SK-N-SH treated with all-trans-retinoic acid at 6 μM for 48 hours (cell line): ENCODE results near the gene PMEPA1.

Experiments
- ATAC-seq: fragments of 200-7000 bp; cut with Tn5 transposase; 3 replicates; pipeline ENCODE4 v1.9.1; 2020; ENCODE audit warnings: mild to moderate bottlenecking, moderate library complexity
- BACH2 ChIP-seq: fragments of 250-450 bp; sonication (Bioruptor Pico); IDR thresholded peaks from 2 replicates; pipeline ENCODE4 v1.9.0; 2021; ENCODE audit warnings: mild to moderate bottlenecking, borderline replicate concordance
- CREB5 ChIP-seq: fragments of 250-450 bp; sonication (Bioruptor Pico); IDR thresholded peaks from 2 replicates; pipeline ENCODE4 v1.5.1; 2020; ENCODE audit warnings: low read depth, mild to moderate bottlenecking, moderate library complexity
- CSRNP3 ChIP-seq: fragments of 250-450 bp; sonication (Bioruptor Pico); IDR thresholded peaks from 2 replicates; pipeline ENCODE4 v1.5.1; 2021; ENCODE audit warnings: mild to moderate bottlenecking, moderate library complexity
- ESRRG ChIP-seq: fragments of 250-450 bp; sonication (Bioruptor Pico); IDR thresholded peaks from 2 replicates; pipeline ENCODE4 v1.6.1; 2021; ENCODE audit warnings: mild to moderate bottlenecking
- GLIS3 ChIP-seq: fragments of 250-450 bp; sonication (Bioruptor Pico); IDR thresholded peaks from 2 replicates; pipeline ENCODE4 v1.5.0; 2020; ENCODE audit warnings: mild to moderate bottlenecking, moderate library complexity
- ISL1 ChIP-seq: fragments of 250-450 bp; sonication (Bioruptor Pico); IDR thresholded peaks from 2 replicates; pipeline ENCODE4 v2.1.2; 2022; ENCODE audit warnings: mild to moderate bottlenecking, moderate library complexity
- OSR1 ChIP-seq: fragments of 250-450 bp; sonication (Bioruptor Pico); IDR thresholded peaks from 2 replicates; pipeline ENCODE4 v1.8.0; 2022; ENCODE audit warnings: moderate library complexity, mild to moderate bottlenecking, inconsistent platforms
- PATZ1 ChIP-seq: fragments of 250-450 bp; sonication (Bioruptor Pico); IDR thresholded peaks from 2 replicates; pipeline ENCODE4 v1.8.0; 2020; ENCODE audit warnings: mild to moderate bottlenecking, moderate library complexity, borderline replicate concordance
- POU6F1 ChIP-seq: fragments of 250-450 bp; sonication (Bioruptor Pico); IDR thresholded peaks from 2 replicates; pipeline ENCODE4 v1.8.0; 2021; ENCODE audit warnings: low read depth, mild to moderate bottlenecking, moderate library complexity, borderline replicate concordance
- PPARA ChIP-seq: fragments of 250-450 bp; sonication (Bioruptor Pico); IDR thresholded peaks from 2 replicates; pipeline ENCODE4 v1.5.0; 2020; ENCODE audit warnings: mild to moderate bottlenecking, borderline replicate concordance
- RARB ChIP-seq: fragments of 250-450 bp; sonication (Bioruptor Pico); IDR thresholded peaks from 2 replicates; pipeline ENCODE4 v1.8.0; 2021; ENCODE audit warnings: mild to moderate bottlenecking, moderate library complexity
- SNAI2 ChIP-seq: fragments of 250-450 bp; sonication (Bioruptor Pico); IDR thresholded peaks from 2 replicates; pipeline ENCODE4 v1.5.0; 2020; ENCODE audit warnings: mild to moderate bottlenecking, moderate library complexity
- TCF4 ChIP-seq: fragments of 250-450 bp; sonication (Bioruptor Pico); IDR thresholded peaks from 2 replicates; pipeline ENCODE4 v1.8.0; 2021; ENCODE audit warnings: mild to moderate bottlenecking, moderate library complexity, borderline replicate concordance
- TOX ChIP-seq: fragments of 250-450 bp; sonication (Bioruptor Pico); IDR thresholded peaks from 2 replicates; pipeline ENCODE4 v1.8.0; 2021; ENCODE audit warnings: mild to moderate bottlenecking, moderate library complexity, borderline replicate concordance
- ZC3H10 ChIP-seq: fragments of 250-450 bp; sonication (Bioruptor Pico); IDR thresholded peaks from 2 replicates; pipeline ENCODE4 v1.5.1; 2021; ENCODE audit warnings: mild to moderate bottlenecking, moderate library complexity
- ZFP3 ChIP-seq: fragments of 250-450 bp; sonication (Bioruptor Pico); IDR thresholded peaks from 2 replicates; pipeline ENCODE4 v1.5.0; 2020; ENCODE audit warnings: mild to moderate bottlenecking, moderate library complexity
- ZFP30 ChIP-seq: fragments of 450-650 bp; formaldehyde crosslinking; IDR thresholded peaks from 2 replicates; pipeline ENCODE4 v1.5.0; 2022; ENCODE audit warnings: mild to moderate bottlenecking, moderate library complexity
- ZNF565 ChIP-seq: fragments of 450-650 bp; formaldehyde crosslinking; conservative IDR thresholded peaks from 2 replicates; pipeline ENCODE4 v1.5.0; 2020; ENCODE audit warnings: low read depth, mild to moderate bottlenecking, moderate library complexity
- ZNF70 ChIP-seq: fragments of 450-650 bp; formaldehyde crosslinking; IDR thresholded peaks from 2 replicates; pipeline ENCODE4 v1.5.0; 2020; ENCODE audit warnings: mild to moderate bottlenecking, moderate library complexity
- ZNF8 ChIP-seq: fragments of 450-650 bp; formaldehyde crosslinking; IDR thresholded peaks from 2 replicates; pipeline ENCODE4 v1.5.0; 2020; ENCODE audit warnings: mild to moderate bottlenecking, moderate library complexity

Gene PMEPA1

GRCh38 chr20:57727863-57728262 is 18.0 kb upstream of the PMEPA1 start:
- ATAC-seq: no peak
- TF ChIP-seq CSRNP3 (CRISPR knock-in tag) (no peak), ZNF70 (no peak), ZC3H10 (CRISPR knock-in tag) (no peak), ZFP3 (no peak), TOX (CRISPR knock-in tag) (no peak), TCF4 (CRISPR knock-in tag) (no peak), ZNF565 (CRISPR knock-in tag) (no peak)

- TF ChIP-seq GLIS3 (CRISPR knock-in tag) (no peak), ESRRG (CRISPR knock-in tag) (no peak), ZNF8 (no peak), CREB5 (no peak), ZFP3 (no peak), ZNF70 (no peak), PPARA (no peak), PATZ1 (CRISPR knock-in tag) (no peak), BACH2 (CRISPR knock-in tag) (no peak), ZNF565 (CRISPR knock-in tag) (no peak), TCF4 (CRISPR knock-in tag) (no peak), OSR1 (CRISPR knock-in tag) (no peak), CSRNP3 (CRISPR knock-in tag) (no peak)
- TF ChIP-seq, all 23 proteins: peak for 0
- no peak for ATAC-seq
Observed at GRCh38 chr20:57725636-57726035, 15.8 kb upstream of the PMEPA1 start.

GRCh38 chr20:57724610-57725405 is 15.0 kb upstream of the PMEPA1 start:
- ATAC-seq: no peak
- no peak for TF ChIP-seq BACH2 (CRISPR knock-in tag)
- TF ChIP-seq ZC3H10 (CRISPR knock-in tag): no peak
- TF ChIP-seq ZNF70: no peak
- no peak for TF ChIP-seq CSRNP3 (CRISPR knock-in tag)
- no peak for TF ChIP-seq POU6F1 (CRISPR knock-in tag)
- TF ChIP-seq ISL1: no peak
- TF ChIP-seq OSR1 (CRISPR knock-in tag): no peak
- no peak for TF ChIP-seq TOX (CRISPR knock-in tag)
- TF ChIP-seq ZNF565 (CRISPR knock-in tag): no peak
- no peak for TF ChIP-seq TCF4 (CRISPR knock-in tag)
- TF ChIP-seq PATZ1 (CRISPR knock-in tag): no peak
- no peak for TF ChIP-seq ZFP3
- TF ChIP-seq PPARA: no peak
- no peak for TF ChIP-seq RARB (CRISPR knock-in tag)
- no peak for TF ChIP-seq ZFP30 (CRISPR knock-in tag)
- TF ChIP-seq SNAI2 (CRISPR knock-in tag): no peak
